Mesenchymal stem cell (in vitro differentiated cells and primary cell): ENCODE measurements around the gene ANKRD2.

Experiments
- DNase-seq: peaks from one replicate; pipeline ENCODE4 v3.0.0-alpha.2; 2013
- H2AFZ ChIP-seq: one replicate; pipeline ENCODE4 v1.6.1; 2013; ENCODE audit warnings: low read depth, mild to moderate bottlenecking, control low read depth, inconsistent platforms, low read length, moderate library complexity
- H2AK5ac ChIP-seq: 2 replicates; pipeline ENCODE4 v1.6.1; 2013; ENCODE audit warnings: low read length, moderate library complexity, mild to moderate bottlenecking, inconsistent platforms; ENCODE audit not compliant: severe bottlenecking
- H2BK120ac ChIP-seq: one replicate; pipeline ENCODE4 v1.6.1; 2013; ENCODE audit warnings: low read depth, mild to moderate bottlenecking, inconsistent platforms, low read length, moderate library complexity
- H2BK12ac ChIP-seq, 2 experiments: one replicate each; pipeline ENCODE4 v1.6.1; 2013; ENCODE audit warnings: inconsistent platforms in 2 of 2, low read length in 2 of 2, mild to moderate bottlenecking in 2 of 2, moderate library complexity in 2 of 2, control low read depth in 1 of 2
- H2BK15ac ChIP-seq: one replicate; pipeline ENCODE4 v1.6.1; 2013; ENCODE audit warnings: mild to moderate bottlenecking, low read depth, inconsistent platforms; ENCODE audit not compliant: poor library complexity, severe bottlenecking
- H2BK5ac ChIP-seq: 2 replicates; pipeline ENCODE4 v1.6.1; 2013; ENCODE audit warnings: low read depth, mild to moderate bottlenecking, low read length, control low read depth, inconsistent platforms; ENCODE audit not compliant: poor library complexity, severe bottlenecking
- H3K14ac ChIP-seq, 2 experiments: one replicate each; pipeline ENCODE4 v1.6.1; 2013; ENCODE audit warnings: inconsistent platforms in 2 of 2, low read length in 2 of 2, control low read depth in 1 of 2, mild to moderate bottlenecking in 1 of 2, moderate library complexity in 1 of 2
- H3K18ac ChIP-seq, 2 experiments: one replicate each; pipeline ENCODE4 v1.6.1; 2013; ENCODE audit warnings: inconsistent platforms in 2 of 2, low read length in 2 of 2, control low read depth in 1 of 2, low read depth in 1 of 2, mild to moderate bottlenecking in 1 of 2
- H3K23ac ChIP-seq, 2 experiments: one replicate each; pipeline ENCODE4 v1.6.1; 2013; ENCODE audit warnings: inconsistent platforms in 2 of 2, low read length in 2 of 2, mild to moderate bottlenecking in 2 of 2, moderate library complexity in 2 of 2, control low read depth in 1 of 2
- H3K27ac ChIP-seq: 2 replicates; pipeline ENCODE4 v1.5.1; 2013; ENCODE audit warnings: mild to moderate bottlenecking, moderate library complexity, low read length, control low read depth, inconsistent platforms; ENCODE audit not compliant: poor library complexity, severe bottlenecking
- H3K27me3 ChIP-seq, 2 experiments: 2 replicates each; pipeline versions ENCODE4 v1.6.1 to v1.7.0; 2013; ENCODE audit warnings: low read length in 2 of 2, mild to moderate bottlenecking in 2 of 2, moderate library complexity in 2 of 2, control low read depth in 1 of 2, inconsistent platforms in 1 of 2; ENCODE audit not compliant: control insufficient read depth in 1 of 2, insufficient read depth in 1 of 2
- H3K36me3 ChIP-seq, 2 experiments: 2 replicates each; pipeline versions ENCODE4 v1.6.1 to v1.7.0; 2013; ENCODE audit warnings: low read length in 2 of 2, control low read depth in 1 of 2, inconsistent platforms in 1 of 2, low read depth in 1 of 2, mild to moderate bottlenecking in 1 of 2; ENCODE audit not compliant: insufficient read depth in 2 of 2, control insufficient read depth in 1 of 2
- H3K4ac ChIP-seq, 2 experiments: one replicate each; pipeline ENCODE4 v1.6.1; 2013; ENCODE audit warnings: inconsistent platforms in 2 of 2, low read length in 2 of 2, mild to moderate bottlenecking in 2 of 2, moderate library complexity in 2 of 2, control low read depth in 1 of 2, low read depth in 1 of 2
- H3K4me1 ChIP-seq: 2 replicates; pipeline ENCODE4 v1.6.1; 2013; ENCODE audit warnings: low read depth, low read length, control low read depth; ENCODE audit not compliant: control insufficient read depth, insufficient read depth
- H3K4me2 ChIP-seq: 2 replicates; pipeline ENCODE4 v1.6.1; 2013; ENCODE audit warnings: low read length, mild to moderate bottlenecking, inconsistent platforms; ENCODE audit not compliant: poor library complexity, severe bottlenecking
- H3K4me3 ChIP-seq, 2 experiments: 2 replicates each; pipeline versions ENCODE4 v1.5.1 to v1.7.0; 2013; ENCODE audit warnings: low read length in 2 of 2, mild to moderate bottlenecking in 2 of 2, control low read depth in 1 of 2, low read depth in 1 of 2; ENCODE audit not compliant: insufficient read depth in 1 of 2
- H3K79me1 ChIP-seq: replicated peaks from 2 replicates; pipeline ENCODE4 v1.6.1; 2013; ENCODE audit warnings: mild to moderate bottlenecking, control low read depth, low read length, inconsistent platforms; ENCODE audit not compliant: poor library complexity, severe bottlenecking
- H3K9ac ChIP-seq: 2 replicates; pipeline ENCODE4 v1.7.0; 2013; ENCODE audit warnings: mild to moderate bottlenecking, low read length, moderate library complexity
- H3K9me3 ChIP-seq: 2 replicates; pipeline ENCODE4 v1.7.0; 2013; ENCODE audit warnings: mild to moderate bottlenecking, low read length; ENCODE audit not compliant: control insufficient read depth
- H4K8ac ChIP-seq: one replicate; pipeline ENCODE4 v1.6.1; 2013; ENCODE audit warnings: inconsistent platforms, mild to moderate bottlenecking, low read length, moderate library complexity
- H4K91ac ChIP-seq: one replicate; pipeline ENCODE4 v1.6.1; 2013; ENCODE audit warnings: mild to moderate bottlenecking, low read length, inconsistent platforms
- WGBS: methylation state at CpG from one replicate; pipeline ENCODE4 v1.1.7; 2013; ENCODE audit warnings: mixed read lengths; 5-methylcytosine and 5-hydroxymethylcytosine counted together

ANKRD2 gene

DNA sequence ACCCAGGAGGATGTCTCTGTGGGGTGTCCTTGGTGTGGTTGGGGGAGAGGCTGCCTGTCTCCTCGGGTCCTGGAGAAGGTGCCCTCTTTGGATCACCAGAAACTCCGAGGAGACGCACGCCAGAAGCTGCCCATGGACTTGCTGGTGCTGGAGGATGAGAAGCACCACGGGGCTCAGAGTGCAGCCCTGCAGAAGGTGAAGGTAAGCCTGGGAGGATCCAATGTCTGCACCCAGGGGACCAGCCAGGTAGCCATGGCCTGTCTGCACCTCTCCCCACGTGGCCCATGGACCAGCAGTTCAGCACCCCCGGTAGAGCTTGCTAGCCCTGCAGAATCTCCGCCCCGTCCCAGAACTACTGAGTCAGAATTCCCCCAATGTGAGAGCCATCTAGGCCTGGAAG is 5.1 kb downstream of the ANKRD2 start:
- no peak overlapping the region for H2BK15ac ChIP-seq
- H2BK120ac ChIP-seq: no peak overlapping the region
- peak overlapping the region; percentile 36 for H2AK5ac ChIP-seq
- no peaks in the 10 kb centered on the region for H3K79me1 ChIP-seq
- WGBS: 82% methylated on average over 9 of the region's 9 CpGs
- H3K27ac ChIP-seq: no peak overlapping the region
- no peak overlapping the region for H4K8ac ChIP-seq
- H3K27me3 ChIP-seq: no peaks in the 10 kb centered on the region
- no peak overlapping the region for H2AFZ ChIP-seq
- H3K14ac ChIP-seq: no peak overlapping the region
- no peaks in the 10 kb centered on the region for H3K9me3 ChIP-seq
- H3K23ac ChIP-seq: no peak overlapping the region
- no peak overlapping the region for H3K9ac ChIP-seq
- no peak overlapping the region for H2BK5ac ChIP-seq
- no peak overlapping the region for H4K91ac ChIP-seq
- no peak overlapping the region for H3K4me2 ChIP-seq
- DNase-seq: no peak
- peaks cover 0 to 6% of the 10 kb centered on the region in 2 experiments for H3K36me3 ChIP-seq
- H3K4me3 ChIP-seq: no peak overlapping the region
- H3K4me1 ChIP-seq: peaks cover 32% of the 10 kb centered on the region
- H2BK12ac ChIP-seq: no peak overlapping the region
- H3K4ac ChIP-seq: no peak overlapping the region
- H3K18ac ChIP-seq: no peak overlapping the region

DNA sequence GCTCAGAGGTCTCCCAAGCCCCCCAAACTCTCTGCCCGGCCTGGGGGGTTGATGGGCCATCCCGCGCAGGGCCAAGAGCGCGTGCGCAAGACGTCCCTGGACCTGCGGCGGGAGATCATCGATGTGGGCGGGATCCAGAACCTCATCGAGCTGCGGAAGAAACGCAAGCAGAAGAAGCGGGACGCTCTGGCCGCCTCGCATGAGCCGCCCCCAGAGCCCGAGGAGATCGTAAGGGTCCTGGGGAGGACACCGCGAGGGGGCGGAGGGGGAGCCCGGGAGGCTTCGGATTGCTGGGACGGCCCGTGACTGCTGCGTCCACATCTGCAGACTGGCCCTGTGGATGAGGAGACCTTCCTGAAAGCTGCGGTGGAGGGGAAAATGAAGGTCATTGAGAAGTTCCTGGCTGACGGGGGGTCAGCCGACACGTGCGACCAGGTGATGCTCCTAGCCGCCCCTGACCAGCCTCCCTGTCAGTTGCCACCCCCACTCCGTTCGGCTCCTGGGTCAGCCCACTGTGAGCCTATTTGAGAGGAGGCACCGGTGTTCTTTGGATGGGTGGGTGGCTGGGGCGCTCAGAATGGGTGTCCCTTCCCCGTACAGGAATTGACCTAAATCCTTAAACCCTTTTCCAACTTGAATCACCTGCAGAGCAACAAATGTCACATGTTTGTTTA is 5.7 kb downstream of the ANKRD2 start:
- Histone ChIP-seq H3K4me1 (peaks cover 26% of the 10 kb centered on the region), H3K36me3 (peaks cover 0 to 6% of the 10 kb centered on the region in 2 experiments), H3K9ac (peak overlapping the region; percentile 43), H2BK5ac (no peak overlapping the region), H3K79me1 (no peaks in the 10 kb centered on the region), H3K23ac (no peak overlapping the region), H3K27me3 (no peaks in the 10 kb centered on the region), H3K14ac (no peak overlapping the region), H3K4me3 (peak overlapping the region in 1 of 2 experiments; percentile 61), H2BK15ac (no peak overlapping the region), H2BK120ac (no peak overlapping the region), H2AFZ (no peak overlapping the region), H4K91ac (no peak overlapping the region), H4K8ac (no peak overlapping the region), H3K4me2 (no peak overlapping the region), H3K27ac (no peak overlapping the region), H2AK5ac (no peak overlapping the region), H3K4ac (no peak overlapping the region), H3K18ac (no peak overlapping the region), H2BK12ac (no peak overlapping the region), H3K9me3 (no peaks in the 10 kb centered on the region)
- WGBS: 96% methylated on average over 35 of the region's 40 CpGs
- DNase-seq: no peak

DNA sequence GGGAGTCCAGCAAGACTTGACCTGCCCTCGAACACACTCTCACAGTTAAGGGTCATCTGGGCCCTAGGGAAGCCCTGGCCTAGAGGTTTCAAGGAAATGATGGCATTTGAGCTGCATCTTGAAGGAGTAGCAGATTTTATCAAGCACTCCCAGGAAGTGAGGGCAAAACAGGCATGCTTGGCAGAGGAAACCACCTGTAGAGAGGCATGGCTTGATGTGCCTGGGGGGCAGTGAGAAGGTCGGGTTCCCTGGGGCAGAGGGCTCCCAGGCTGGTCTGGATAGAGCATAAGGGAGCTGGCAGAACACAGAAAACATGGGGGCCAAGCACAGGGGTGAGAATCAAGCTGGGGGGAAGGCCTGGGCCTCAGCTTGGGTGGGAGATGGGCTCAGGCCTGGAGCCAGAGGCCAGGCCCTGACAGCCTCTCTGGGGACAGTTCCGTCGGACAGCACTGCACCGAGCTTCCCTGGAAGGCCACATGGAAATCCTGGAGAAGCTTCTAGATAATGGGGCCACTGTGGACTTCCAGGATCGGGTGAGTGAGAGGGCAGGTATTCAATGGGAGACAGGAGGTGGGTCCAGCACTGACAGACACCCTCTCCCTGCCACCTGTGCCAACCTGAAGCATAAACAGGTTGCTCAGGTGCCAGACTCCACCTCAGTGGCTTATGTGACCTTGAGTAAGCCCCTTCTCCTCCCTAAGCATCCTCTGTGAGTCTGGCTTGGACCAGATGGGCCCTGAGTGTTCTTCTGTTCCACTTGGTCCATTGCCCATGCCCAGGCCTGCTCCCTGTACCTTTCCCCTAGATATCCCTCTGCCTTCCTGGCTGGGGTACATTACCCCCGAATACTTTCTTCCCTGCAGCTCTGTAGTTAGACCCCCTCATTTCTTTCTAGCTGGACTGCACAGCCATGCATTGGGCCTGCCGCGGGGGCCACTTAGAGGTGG is 8.1 kb downstream of the ANKRD2 start:
- H3K23ac ChIP-seq: no peak overlapping the region

DNA sequence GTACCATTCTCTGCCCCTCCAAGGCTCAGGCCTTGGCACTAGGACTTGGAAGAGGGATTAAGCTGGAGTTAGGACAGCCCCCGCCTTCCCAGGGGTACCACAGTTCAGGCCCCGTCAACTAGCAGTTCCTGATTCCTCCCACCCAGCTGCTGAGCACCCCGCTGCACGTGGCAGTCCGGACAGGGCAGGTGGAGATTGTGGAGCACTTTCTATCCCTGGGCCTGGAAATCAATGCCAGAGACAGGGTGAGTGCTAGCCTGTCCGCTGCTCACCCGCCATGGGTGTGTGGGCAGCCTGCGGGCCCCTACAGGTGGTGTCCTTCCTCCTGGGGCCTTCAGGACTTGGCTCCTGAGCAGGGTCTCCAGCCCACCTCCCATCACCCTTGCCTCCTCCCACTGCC is 9.6 kb downstream of the ANKRD2 start:
- Histone ChIP-seq H3K27me3 (no peaks in the 10 kb centered on the region), H3K27ac (no peak overlapping the region), H4K91ac (no peak overlapping the region), H2BK120ac (no peak overlapping the region), H3K36me3 (peaks cover 0 to 6% of the 10 kb centered on the region in 2 experiments), H3K4me3 (no peak overlapping the region), H2AK5ac (peak overlapping the region; percentile 62), H4K8ac (no peak overlapping the region), H2AFZ (no peak overlapping the region), H3K79me1 (peaks cover 6% of the 10 kb centered on the region), H3K18ac (no peak overlapping the region), H2BK5ac (no peak overlapping the region), H3K14ac (no peak overlapping the region), H3K4me1 (peaks cover 31% of the 10 kb centered on the region), H2BK12ac (no peak overlapping the region), H3K4ac (no peak overlapping the region), H3K9ac (no peak overlapping the region), H3K23ac (no peak overlapping the region), H3K9me3 (no peaks in the 10 kb centered on the region), H3K4me2 (no peak overlapping the region), H2BK15ac (no peak overlapping the region)
- DNase-seq: no peak
- WGBS: 92% methylated on average over 8 of the region's 8 CpGs

More for the DNA sequence above, 8.1 kb downstream of the ANKRD2 start:
- Histone ChIP-seq H2BK15ac (no peak overlapping the region), H2BK120ac (no peak overlapping the region), H4K8ac (no peak overlapping the region), H2BK5ac (no peak overlapping the region), H3K18ac (no peak overlapping the region), H3K36me3 (peaks cover 0 to 6% of the 10 kb centered on the region in 2 experiments), H3K27me3 (no peaks in the 10 kb centered on the region), H3K27ac (no peak overlapping the region), H3K14ac (no peak overlapping the region), H3K9me3 (no peaks in the 10 kb centered on the region), H2AK5ac (peak overlapping the region; percentile 8), H2BK12ac (no peak overlapping the region), H3K4ac (no peak overlapping the region), H4K91ac (no peak overlapping the region), H2AFZ (no peak overlapping the region), H3K4me3 (no peak overlapping the region), H3K79me1 (peaks cover 1% of the 10 kb centered on the region), H3K4me1 (peaks cover 28% of the 10 kb centered on the region), H3K9ac (no peak overlapping the region), H3K4me2 (no peak overlapping the region)
- no peak for DNase-seq
- WGBS: 96% methylated on average over 7 of the region's 9 CpGs
